Breast epithelium (tissue), 4 donors: ENCODE measurements around the gene HIBCH. TPM values are rescaled to one million over a fixed set of nuclear protein-coding genes. Genes with fewer than 3 reads are reported as not detected.

Experiments used
- DNase-seq, 2 donors: peaks; one replicate each; pipeline ENCODE4 v3.0.0-alpha.2; 2019; ENCODE audit warnings: low spot score in 2 of 2
- H3K27ac ChIP-seq, 2 donors: fragments of 200-600 bp; sonication (generic) in 1 of 2; one replicate each; pipeline ENCODE4 v1.5.1; 2016 to 2019; ENCODE audit warnings: mild to moderate bottlenecking in 1 of 2
- H3K27me3 ChIP-seq, 2 donors: fragments of 200-600 bp; sonication (generic) in 1 of 2; one replicate each; pipeline versions ENCODE4 v1.5.1 to v1.6.0; 2017 to 2019; ENCODE audit warnings: control low read depth in 1 of 2, mild to moderate bottlenecking in 1 of 2
- H3K36me3 ChIP-seq: fragments of 200-600 bp; one replicate; pipeline ENCODE4 v1.5.1; 2019
- H3K4me1 ChIP-seq, 2 donors: fragments of 200-600 bp; sonication (generic); one replicate each; pipeline ENCODE4 v1.5.1; 2016 to 2019; ENCODE audit warnings: control low read depth in 1 of 2
- H3K4me3 ChIP-seq, 3 donors: fragments of 200-600 bp; sonication (generic); 1 replicate in 2 of 3; 2 replicates in 1 of 3; pipeline ENCODE4 v1.5.1; 2016 to 2019; ENCODE audit warnings: mild to moderate bottlenecking in 3 of 3, moderate library complexity in 2 of 3
- H3K9me3 ChIP-seq, 2 donors: fragments of 200-600 bp; sonication (generic) in 1 of 2; one replicate each; pipeline ENCODE4 v1.5.1; 2016 to 2019; ENCODE audit warnings: control low read depth in 1 of 2
- POLR2A ChIP-seq: fragments of 450-650 bp; IDR thresholded peaks from one replicate; pipeline ENCODE4 v1.6.1; 2016; ENCODE audit warnings: antibody characterized with exemption, mild to moderate bottlenecking, moderate library complexity
- POLR2AphosphoS5 ChIP-seq, 3 donors: sonication (generic); formaldehyde crosslinking; IDR thresholded peaks; one replicate each; pipeline ENCODE4 v1.6.1; 2017; ENCODE audit warnings: antibody characterized with exemption in 3 of 3
- intact Hi-C: fragments of 100-400 bp; cut with DNase I; formaldehyde crosslinking; loops from one replicate; pipeline ENCODE4 v1.15.1; 2023; ENCODE audit warnings: low total_unique reads
- total RNA-seq, 3 donors: library from RNA; depleted of rRNA; stranded (reverse); fragments of >200 nt; gene quantifications; one replicate each; pipeline ENCODE4 v1.1.0, GENCODE V29; 2016
- TF ChIP-seq, protein P1 (sequence below), 3 donors: fragments of 450-650 bp; IDR thresholded peaks; one replicate each; pipeline ENCODE4 v1.5.1; 2016 to 2017; ENCODE audit warnings: antibody characterized with exemption in 3 of 3, mild to moderate bottlenecking in 3 of 3, moderate library complexity in 3 of 3

The HIBCH gene
- total RNA-seq, 3 donors from 2014 or later: 22.2 to 31.8 (median 22.9) TPM

DNA sequence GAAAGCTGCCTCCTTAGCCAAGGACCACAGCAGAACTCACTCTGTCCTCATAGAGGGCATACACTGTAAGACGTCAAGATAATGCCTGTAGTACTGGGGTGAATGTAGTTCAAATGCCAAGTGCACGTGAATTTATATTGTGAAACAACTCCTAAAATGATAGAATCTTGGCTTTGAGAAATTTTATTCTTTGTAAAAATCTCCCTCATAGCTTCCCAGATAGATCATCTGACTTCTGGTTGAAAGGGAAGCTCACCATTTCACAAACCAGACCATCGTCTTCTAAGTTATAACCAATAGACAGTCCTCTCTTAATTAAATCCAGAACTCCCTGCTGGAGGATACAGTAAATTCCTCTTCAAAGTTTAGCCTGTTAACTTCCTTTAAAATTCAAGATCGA is 146.2 kb downstream of the HIBCH start:
- Histone ChIP-seq H3K4me1 (no peaks in the 10 kb centered on the region), H3K36me3 (no peaks in the 10 kb centered on the region), H3K27me3 (no peaks in the 10 kb centered on the region), H3K4me3 (no peak overlapping the region), H3K27ac (peak overlapping the region; percentile 42 to 63), H3K9me3 (no peaks in the 10 kb centered on the region)
- DNase-seq: no peak
- TF ChIP-seq POLR2AphosphoS5 (IDR thresholded peaks at IDR 0.05) (peak in 1 of 3 donors; percentile 38), POLR2A (no peak)
- intact Hi-C loops: no loop called here

DNA sequence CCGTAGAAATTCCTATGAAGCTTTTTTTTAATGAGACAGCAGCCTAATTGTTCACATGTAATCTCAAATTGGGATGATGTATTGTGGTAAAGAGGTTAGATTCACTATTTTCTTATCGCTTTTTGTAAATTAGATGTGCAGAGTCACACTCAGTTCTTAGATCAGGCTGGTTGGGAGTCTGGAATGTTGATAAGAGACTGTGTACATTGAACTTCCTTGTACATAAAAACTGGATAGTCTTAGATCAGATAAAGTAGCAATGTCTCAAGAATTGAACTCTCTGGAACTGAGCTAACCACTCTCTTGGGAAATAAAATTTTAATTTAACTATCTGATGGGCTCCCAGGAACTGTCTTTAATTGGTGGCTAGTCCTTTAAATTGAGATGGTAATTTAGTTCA is 149.0 kb downstream of the HIBCH start:
- no peaks in the 10 kb centered on the region for H3K27me3 ChIP-seq
- intact Hi-C loops: no loop called here
- no peak overlapping the region for H3K27ac ChIP-seq
- TF ChIP-seq POLR2A (no peak), POLR2AphosphoS5 (IDR thresholded peaks at IDR 0.05) (no peak)
- TF ChIP-seq, protein P1, sequence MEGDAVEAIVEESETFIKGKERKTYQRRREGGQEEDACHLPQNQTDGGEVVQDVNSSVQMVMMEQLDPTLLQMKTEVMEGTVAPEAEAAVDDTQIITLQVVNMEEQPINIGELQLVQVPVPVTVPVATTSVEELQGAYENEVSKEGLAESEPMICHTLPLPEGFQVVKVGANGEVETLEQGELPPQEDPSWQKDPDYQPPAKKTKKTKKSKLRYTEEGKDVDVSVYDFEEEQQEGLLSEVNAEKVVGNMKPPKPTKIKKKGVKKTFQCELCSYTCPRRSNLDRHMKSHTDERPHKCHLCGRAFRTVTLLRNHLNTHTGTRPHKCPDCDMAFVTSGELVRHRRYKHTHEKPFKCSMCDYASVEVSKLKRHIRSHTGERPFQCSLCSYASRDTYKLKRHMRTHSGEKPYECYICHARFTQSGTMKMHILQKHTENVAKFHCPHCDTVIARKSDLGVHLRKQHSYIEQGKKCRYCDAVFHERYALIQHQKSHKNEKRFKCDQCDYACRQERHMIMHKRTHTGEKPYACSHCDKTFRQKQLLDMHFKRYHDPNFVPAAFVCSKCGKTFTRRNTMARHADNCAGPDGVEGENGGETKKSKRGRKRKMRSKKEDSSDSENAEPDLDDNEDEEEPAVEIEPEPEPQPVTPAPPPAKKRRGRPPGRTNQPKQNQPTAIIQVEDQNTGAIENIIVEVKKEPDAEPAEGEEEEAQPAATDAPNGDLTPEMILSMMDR (IDR thresholded peaks at IDR 0.05): no peak
- H3K4me1 ChIP-seq: no peaks in the 10 kb centered on the region
- no peak for DNase-seq
- no peaks in the 10 kb centered on the region for H3K36me3 ChIP-seq
- no peak overlapping the region for H3K4me3 ChIP-seq
- no peaks in the 10 kb centered on the region for H3K9me3 ChIP-seq

DNA sequence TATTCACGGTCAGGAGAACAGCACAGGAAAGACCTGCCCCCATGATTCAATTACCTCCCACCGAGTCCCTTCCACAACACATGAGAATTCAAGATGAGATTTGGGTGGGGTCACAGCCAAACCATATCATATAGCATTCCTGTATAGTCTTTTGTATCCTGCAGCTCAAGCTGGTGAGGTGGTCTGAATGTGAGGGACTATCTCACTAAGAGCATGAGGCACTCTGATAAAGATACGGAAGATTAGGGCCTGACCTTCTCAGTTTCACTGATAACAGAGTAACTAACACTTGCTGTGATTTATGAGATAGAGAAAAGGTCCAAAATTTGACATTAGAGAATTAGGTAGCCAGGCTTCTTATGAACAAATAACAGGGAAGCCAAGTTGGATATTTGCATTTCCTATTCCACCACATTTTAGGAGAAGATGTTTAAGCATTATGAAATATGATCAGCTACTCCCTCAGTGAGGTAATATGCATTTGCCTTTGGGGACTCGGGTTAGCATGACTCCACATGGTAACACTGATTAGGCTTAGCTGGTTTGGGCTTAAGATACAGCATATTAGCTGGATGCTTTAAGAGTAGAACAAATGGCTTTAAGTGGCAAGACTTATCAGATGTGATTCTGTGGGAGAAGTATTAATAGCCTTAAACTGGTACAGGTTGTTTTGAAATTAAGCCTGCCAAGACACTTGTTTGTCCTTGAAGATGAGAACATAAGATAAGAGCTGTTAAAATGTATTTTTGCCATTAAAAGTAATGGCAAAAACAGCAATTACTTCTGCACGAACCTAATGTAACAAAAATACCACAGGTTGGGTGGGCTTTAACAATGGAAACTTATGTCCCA is 150.2 kb downstream of the HIBCH start:
- Histone ChIP-seq H3K27ac (no peak overlapping the region), H3K4me1 (no peaks in the 10 kb centered on the region), H3K27me3 (no peaks in the 10 kb centered on the region), H3K9me3 (no peaks in the 10 kb centered on the region), H3K36me3 (no peaks in the 10 kb centered on the region), H3K4me3 (no peak overlapping the region)
- DNase-seq: no peak
- intact Hi-C loops: no loop called here
- TF ChIP-seq, protein P1 (IDR thresholded peaks at IDR 0.05): no peak
- TF ChIP-seq POLR2A (no peak), POLR2AphosphoS5 (IDR thresholded peaks at IDR 0.05) (no peak)

DNA sequence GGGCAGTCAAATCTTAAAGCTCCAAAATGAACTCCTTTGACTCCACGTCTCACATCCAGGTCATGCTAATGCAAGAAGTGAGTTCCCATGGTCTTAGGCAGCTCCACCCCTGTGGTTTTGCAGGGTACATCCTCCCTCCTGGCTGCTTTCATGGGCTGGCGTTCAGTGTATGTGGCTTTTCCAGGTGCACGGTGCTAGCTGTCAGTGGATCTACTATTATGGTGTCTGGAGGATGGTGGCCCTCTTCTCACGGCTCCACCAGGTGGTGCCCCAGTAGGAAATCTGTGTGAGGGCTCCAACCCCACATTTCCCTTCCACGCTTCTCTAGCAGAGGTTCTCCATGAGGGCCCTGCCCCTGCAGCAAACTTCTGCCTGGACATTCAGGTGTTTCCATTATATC is 151.9 kb downstream of the HIBCH start:
- DNase-seq: no peak
- intact Hi-C loops: no loop called here
- TF ChIP-seq POLR2AphosphoS5 (IDR thresholded peaks at IDR 0.05) (no peak), POLR2A (no peak)
- TF ChIP-seq, protein P1 (IDR thresholded peaks at IDR 0.05): no peak
- H3K27me3 ChIP-seq: no peaks in the 10 kb centered on the region
- no peaks in the 10 kb centered on the region for H3K36me3 ChIP-seq
- H3K9me3 ChIP-seq: no peaks in the 10 kb centered on the region
- no peaks in the 10 kb centered on the region for H3K4me1 ChIP-seq
- no peak overlapping the region for H3K4me3 ChIP-seq
- H3K27ac ChIP-seq: no peak overlapping the region

DNA sequence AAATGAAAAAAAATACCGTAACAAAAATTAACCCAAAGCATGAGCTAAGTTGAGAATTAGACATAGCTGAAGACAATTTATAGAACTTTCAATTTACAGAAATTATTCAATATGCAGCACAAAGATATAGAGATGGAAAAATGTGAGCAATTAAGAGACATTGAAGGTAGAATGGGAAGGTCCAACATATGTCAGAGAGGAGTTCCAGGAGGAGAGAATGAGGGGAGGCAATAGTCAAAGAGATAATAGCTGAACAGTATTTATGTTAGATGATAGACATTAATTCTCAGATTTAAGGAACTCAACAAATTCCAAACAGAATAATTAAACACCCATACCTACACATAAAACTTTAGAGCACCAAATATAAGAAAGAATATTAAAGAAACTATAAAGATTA is 154.1 kb downstream of the HIBCH start:
- Histone ChIP-seq H3K36me3 (no peaks in the 10 kb centered on the region), H3K27ac (no peak overlapping the region), H3K4me3 (no peak overlapping the region), H3K27me3 (no peaks in the 10 kb centered on the region), H3K4me1 (peaks cover 0 to 7% of the 10 kb centered on the region in 2 donors), H3K9me3 (no peaks in the 10 kb centered on the region)
- no peak for TF ChIP-seq POLR2A
- TF ChIP-seq, protein P1 (IDR thresholded peaks at IDR 0.05): no peak
- TF ChIP-seq POLR2AphosphoS5 (IDR thresholded peaks at IDR 0.05): no peak
- intact Hi-C loops: no loop called here
- no peak for DNase-seq
